SK-N-MC (cell line): ENCODE measurements around the gene ROBO2.

Experiments used
- DNase-seq: peaks from one replicate; pipeline ENCODE4 v3.0.0-alpha.2; 2011; ENCODE audit warnings: low read depth, low spot score
- H3K27ac ChIP-seq: fragments of 200-600 bp; sonication (generic); 2 replicates; pipeline ENCODE4 v1.5.1; 2016; ENCODE audit warnings: mixed run types
- H3K36me3 ChIP-seq: fragments of 200-600 bp; sonication (generic); 2 replicates; pipeline ENCODE4 v1.6.1; 2017; ENCODE audit warnings: antibody characterized with exemption, low read length, mixed read lengths; ENCODE audit not compliant: insufficient read depth
- H3K4me3 ChIP-seq: fragments of 200-600 bp; sonication (generic); 2 replicates; pipeline ENCODE4 v1.5.1; 2016
- H3K9ac ChIP-seq: fragments of 200-600 bp; sonication (generic); 2 replicates; pipeline ENCODE4 v1.8.0; 2017; ENCODE audit warnings: mixed run types, mixed read lengths; ENCODE audit not compliant: insufficient read length
- H3K9me3 ChIP-seq: fragments of 200-600 bp; sonication (generic); 2 replicates; pipeline ENCODE4 v1.6.1; 2017; ENCODE audit warnings: low read depth, mild to moderate bottlenecking, antibody characterized with exemption, low read length, moderate library complexity, mixed read lengths
- EZH2 ChIP-seq: fragments of 200-600 bp; sonication (generic); IDR thresholded peaks from one replicate; pipeline ENCODE4 v1.6.1; 2017; ENCODE audit warnings: antibody characterized with exemption
- FOXP2 ChIP-seq: optimal IDR thresholded peaks from 2 replicates; pipeline ENCODE3; 2011; ENCODE audit warnings: mild to moderate bottlenecking, moderate library complexity; ENCODE audit not compliant: insufficient read depth; ENCODE audit errors: extremely low read length, control extremely low read depth
- POLR2AphosphoS5 ChIP-seq: IDR thresholded peaks from 2 replicates; pipeline ENCODE4 v1.6.1; 2012; ENCODE audit warnings: mild to moderate bottlenecking, low read depth, low read length, borderline replicate concordance

Gene ROBO2

DNA sequence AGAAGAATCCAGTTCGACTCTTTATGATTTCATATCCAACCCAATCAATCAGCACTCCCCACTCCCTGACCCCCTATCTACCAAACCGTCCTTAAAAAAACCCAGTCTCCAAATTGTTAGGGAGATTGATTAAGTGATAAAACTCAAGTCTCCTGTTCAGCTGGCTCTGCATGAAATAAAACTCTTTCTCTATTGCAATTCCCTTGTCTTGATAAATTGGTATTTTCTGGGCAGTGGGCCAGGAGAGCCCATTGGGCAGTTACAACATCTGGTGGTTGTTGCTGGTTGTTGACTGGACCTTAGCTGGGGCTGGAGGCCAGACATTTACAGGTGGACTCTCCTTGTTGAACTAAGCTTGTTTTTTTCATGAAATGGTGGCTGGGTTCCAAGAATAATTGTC is 642.3 kb downstream of the ROBO2 start:
- Histone ChIP-seq H3K9me3 (no peaks in the 10 kb centered on the region), H3K27ac (no peak overlapping the region), H3K9ac (no peak overlapping the region), H3K4me3 (no peak overlapping the region), H3K36me3 (no peaks in the 10 kb centered on the region)
- TF ChIP-seq POLR2AphosphoS5, result no peak
- no peak for DNase-seq

DNA sequence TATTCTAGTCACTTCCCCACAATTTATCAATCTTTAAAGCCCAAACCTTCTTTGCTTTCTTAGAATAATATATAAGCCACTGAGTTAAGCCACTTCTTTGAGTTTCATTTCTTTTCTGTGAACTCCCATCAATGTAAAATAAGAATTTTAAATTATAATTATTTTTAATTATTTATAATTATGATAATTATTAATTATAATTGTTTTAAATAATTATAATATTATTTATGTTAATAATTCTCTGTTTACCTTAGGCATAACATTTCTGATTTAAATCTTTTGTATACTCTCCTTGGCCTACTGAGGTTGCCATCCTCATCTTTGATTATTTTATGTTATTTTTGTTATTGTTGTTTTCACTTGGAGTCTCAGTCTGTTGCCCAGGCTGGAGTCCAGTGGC is 644.2 kb downstream of the ROBO2 start:
- DNase-seq, result no peak
- Histone ChIP-seq H3K9ac (no peak overlapping the region), H3K4me3 (no peak overlapping the region), H3K27ac (no peak overlapping the region), H3K36me3 (no peaks in the 10 kb centered on the region), H3K9me3 (no peaks in the 10 kb centered on the region)
- TF ChIP-seq EZH2, result no peak
- TF ChIP-seq FOXP2, result no peak
- TF ChIP-seq POLR2AphosphoS5, result no peak

DNA sequence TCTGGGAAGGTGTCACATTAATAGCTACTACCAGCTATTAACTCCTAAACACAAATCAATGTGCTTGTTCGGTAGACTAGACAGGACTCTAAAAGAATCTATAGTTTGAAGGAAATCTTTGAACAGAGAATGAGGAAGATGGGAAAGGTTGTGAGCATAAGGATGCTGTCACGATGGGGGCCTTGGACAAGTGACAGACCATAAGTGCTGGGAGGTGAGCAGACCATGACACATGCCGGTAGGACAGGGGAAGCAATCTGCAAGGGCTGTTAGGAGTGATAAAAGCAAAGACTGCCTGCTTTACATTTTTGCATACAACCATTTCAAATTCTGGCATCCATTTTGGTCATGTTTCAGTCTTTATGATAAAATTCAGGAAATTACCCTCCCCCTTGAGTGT is 645.8 kb downstream of the ROBO2 start:
- Histone ChIP-seq H3K27ac (no peak overlapping the region), H3K36me3 (no peaks in the 10 kb centered on the region), H3K9ac (no peak overlapping the region), H3K9me3 (no peaks in the 10 kb centered on the region), H3K4me3 (no peak overlapping the region)
- DNase-seq, result no peak
- TF ChIP-seq POLR2AphosphoS5 (no peak), FOXP2 (no peak), EZH2 (no peak)

DNA sequence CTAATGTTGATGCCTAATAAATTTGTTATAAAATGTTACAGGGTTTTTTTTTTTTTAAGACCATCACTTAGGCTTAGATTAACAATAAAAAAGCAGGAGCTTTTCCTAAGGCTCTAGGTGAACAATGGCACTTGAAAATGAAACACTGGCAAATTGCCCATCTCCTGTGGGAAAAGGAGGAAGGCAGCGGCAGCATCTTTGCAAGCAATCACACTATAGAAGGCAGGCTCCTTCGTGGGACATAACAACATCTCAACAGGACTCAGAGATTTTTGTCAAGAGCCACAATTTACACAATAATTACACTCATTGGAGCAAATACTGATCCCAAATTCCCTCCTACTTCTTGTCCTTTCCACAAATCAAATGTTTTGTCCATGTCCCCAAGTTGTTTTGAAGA is 646.7 kb downstream of the ROBO2 start:
- H3K4me3 ChIP-seq, result no peak overlapping the region
- no peaks in the 10 kb centered on the region for H3K9me3 ChIP-seq
- no peaks in the 10 kb centered on the region for H3K36me3 ChIP-seq
- no peak for DNase-seq
- TF ChIP-seq EZH2 (no peak), FOXP2 (no peak), POLR2AphosphoS5 (no peak)
- no peak overlapping the region for H3K9ac ChIP-seq
- H3K27ac ChIP-seq, result no peak overlapping the region

DNA sequence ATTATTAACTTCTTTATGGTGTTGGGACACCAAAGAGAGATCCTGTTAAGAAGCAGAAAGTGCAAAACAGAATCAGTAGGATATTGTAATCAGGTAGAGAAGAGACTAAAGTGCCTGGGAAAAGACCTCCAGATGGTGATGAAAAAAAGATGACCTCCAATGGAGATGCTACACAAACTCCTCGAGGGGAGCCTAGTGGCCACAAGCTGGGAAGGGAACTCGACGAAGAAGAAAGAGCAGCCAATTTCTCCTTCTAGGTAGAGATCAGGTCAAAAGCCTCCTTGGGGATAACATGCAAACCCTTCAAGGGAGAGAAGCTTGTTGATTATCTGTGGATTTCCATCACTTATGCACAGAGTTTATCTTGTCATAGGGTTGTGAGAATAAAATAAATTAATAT is 647.6 kb downstream of the ROBO2 start:
- Histone ChIP-seq H3K9me3 (no peaks in the 10 kb centered on the region), H3K36me3 (no peaks in the 10 kb centered on the region), H3K9ac (no peak overlapping the region), H3K4me3 (no peak overlapping the region), H3K27ac (no peak overlapping the region)
- DNase-seq, result no peak
- TF ChIP-seq POLR2AphosphoS5, result no peak
- TF ChIP-seq EZH2, result no peak
- TF ChIP-seq FOXP2, result no peak

DNA sequence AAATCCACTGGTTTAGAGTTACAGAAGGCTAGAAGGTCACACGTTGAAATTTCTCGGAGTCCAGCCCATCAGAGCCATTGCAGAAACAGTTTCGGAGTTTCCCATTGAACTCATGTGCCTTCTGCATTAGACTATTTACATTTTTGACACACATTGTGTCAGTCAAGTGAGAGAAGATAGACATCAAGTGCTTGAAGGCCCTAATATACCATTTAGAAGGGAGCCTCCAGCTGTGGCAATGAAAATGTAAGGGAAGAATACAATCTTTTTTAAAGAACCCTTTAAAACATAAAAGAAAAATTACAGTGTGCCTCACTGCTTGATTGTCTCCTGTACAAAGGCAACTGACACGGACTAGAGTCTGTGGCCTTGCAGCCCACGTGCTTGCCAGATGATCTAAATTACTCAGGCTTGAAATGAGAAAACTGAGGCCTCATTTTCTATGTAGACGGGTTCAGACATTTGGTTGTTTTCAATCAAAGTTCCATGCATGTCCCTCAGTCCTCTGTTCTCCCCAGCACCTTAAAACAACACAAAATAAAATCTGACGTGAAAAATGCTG is 650.5 kb downstream of the ROBO2 start:
- TF ChIP-seq FOXP2 (no peak), EZH2 (no peak), POLR2AphosphoS5 (no peak)
- H3K36me3 ChIP-seq, result no peaks in the 10 kb centered on the region
- no peak for DNase-seq
- H3K9ac ChIP-seq, result no peak overlapping the region
- H3K27ac ChIP-seq, result no peak overlapping the region
- H3K9me3 ChIP-seq, result no peaks in the 10 kb centered on the region
- no peak overlapping the region for H3K4me3 ChIP-seq

DNA sequence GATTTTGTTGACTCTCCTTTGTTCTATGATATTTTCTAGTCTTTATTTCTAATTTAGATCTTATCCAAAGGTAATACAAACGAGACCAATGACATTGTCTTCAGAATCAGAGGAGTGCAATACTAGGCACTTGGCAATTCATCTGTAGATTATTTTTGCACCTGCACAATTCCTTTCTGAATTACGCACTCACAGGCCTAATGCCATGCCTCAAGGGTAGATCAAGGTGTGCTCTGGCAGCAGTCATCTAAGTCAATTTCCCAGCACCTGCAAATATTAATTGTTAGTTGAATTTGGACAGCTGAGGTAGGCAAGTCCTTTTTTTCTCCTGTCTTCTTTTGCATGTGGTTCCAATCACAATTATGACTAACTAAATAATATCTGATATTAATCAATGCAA is 653.2 kb downstream of the ROBO2 start:
- DNase-seq, result no peak
- no peak overlapping the region for H3K9ac ChIP-seq
- no peak for TF ChIP-seq FOXP2
- no peak for TF ChIP-seq POLR2AphosphoS5
- no peak for TF ChIP-seq EZH2
- no peaks in the 10 kb centered on the region for H3K9me3 ChIP-seq
- H3K36me3 ChIP-seq, result no peaks in the 10 kb centered on the region
- H3K4me3 ChIP-seq, result no peak overlapping the region
- no peak overlapping the region for H3K27ac ChIP-seq

DNA sequence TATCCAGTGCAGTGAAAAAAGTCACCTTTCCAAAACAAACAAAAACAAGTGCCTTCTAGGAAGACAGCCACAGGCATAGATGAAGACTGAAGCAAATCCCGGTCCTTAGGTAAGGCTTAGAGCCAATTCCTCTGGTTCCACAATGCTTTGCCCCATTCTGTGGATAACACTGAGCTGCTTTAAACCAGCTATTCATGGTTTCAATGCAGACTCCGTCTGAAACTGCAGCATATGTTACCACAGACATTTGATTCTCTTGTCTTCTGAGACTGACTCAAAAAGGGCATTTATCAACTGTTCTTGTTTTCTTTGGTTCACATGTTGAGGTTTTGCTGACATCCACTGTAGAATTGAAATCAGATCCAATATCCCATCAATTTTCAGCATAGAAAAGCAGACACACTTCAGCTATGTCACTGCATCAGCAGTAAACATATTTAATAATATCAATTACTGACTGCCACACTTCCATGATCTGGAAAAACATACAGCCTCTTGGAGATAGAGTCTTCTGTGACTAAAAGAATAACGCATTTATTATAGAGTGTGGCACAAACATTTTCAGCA is 659.3 kb downstream of the ROBO2 start:
- H3K9ac ChIP-seq, result no peak overlapping the region
- H3K36me3 ChIP-seq, result no peaks in the 10 kb centered on the region
- no peak for DNase-seq
- 0 out of 2 replicates have a peak overlapping the region, but pooled peaks have one; percentile 25 for H3K27ac ChIP-seq
- H3K9me3 ChIP-seq, result no peaks in the 10 kb centered on the region
- TF ChIP-seq EZH2 (no peak), POLR2AphosphoS5 (no peak), FOXP2 (no peak)
- no peak overlapping the region for H3K4me3 ChIP-seq
